ENCODE results near the gene TSC22D2. TPM values are rescaled to one million over a fixed set of nuclear protein-coding genes. Genes with fewer than 3 reads are reported as not detected.

The TSC22D2 gene
- total and polyA plus RNA-seq, 2 donors (not counting 3 experiments of a cell fraction or from before 2014, with no cell fraction given) = 7.6 to 43.9 TPM

GRCh38 chr3:150455341-150455740 is 47.2 kb downstream of the TSC22D2 start:
- Histone ChIP-seq H4K20me1 (replicated peaks; ENCODE audit: control insufficient read depth, extremely low read depth, insufficient read depth, low read length) (peaks cover 3% of the 10 kb centered on the region), H3K4me1 (ENCODE audit: control insufficient read depth, extremely low read depth, insufficient read depth, low read length) (peaks cover 12% of the 10 kb centered on the region), H2AFZ (ENCODE audit: low read depth, low read length) (no peak overlapping the region), H3K27me3 (ENCODE audit: control insufficient read depth in 2 of 2, insufficient read depth in 2 of 2, low read length in 2 of 2) (no peaks in the 10 kb centered on the region), H3K4me3 (replicated peaks in 1 of 3; ENCODE audit: insufficient read depth in 1 of 3, low read depth in 1 of 3, low read length in 3 of 3) (no peak overlapping the region), H3K9me3 (replicated peaks; ENCODE audit: control insufficient read depth, insufficient read depth, low read length) (no peaks in the 10 kb centered on the region), H3K36me3 (ENCODE audit: control insufficient read depth in 2 of 2, extremely low read depth in 1 of 2, insufficient read depth in 2 of 2, low read length in 2 of 2) (peaks cover 7 to 8% of the 10 kb centered on the region in 2 experiments), H3K79me2 (ENCODE audit: control insufficient read depth, insufficient read depth, low read length) (peaks cover 57% of the 10 kb centered on the region), H3K4me2 (ENCODE audit: insufficient read depth, low read length) (no peak overlapping the region), H3K27ac (ENCODE audit: insufficient read depth, low read depth, low read length) (no peak overlapping the region), H3K9me1 (replicated peaks; ENCODE audit: control insufficient read depth, extremely low read depth, insufficient read depth, low read length) (no peaks in the 10 kb centered on the region), H3K9ac (replicated peaks; ENCODE audit: extremely low read depth, insufficient read depth, low read length) (no peak overlapping the region)
- TF ChIP-seq MAX (IDR thresholded peaks at IDR 0.05; ENCODE audit: insufficient read depth, insufficient read length) (no peak), CTCF (IDR thresholded peaks at IDR 0.05; ENCODE audit: extremely low read depth in 1 of 2, insufficient read depth in 1 of 2, low read depth in 1 of 2, low read length in 2 of 2) (no peak), FOS (IDR thresholded peaks at IDR 0.05; ENCODE audit: borderline replicate concordance, insufficient read depth, low read length) (no peak), EZH2 (IDR thresholded peaks at IDR 0.05; ENCODE audit: borderline replicate concordance, low read depth, low read length, severe bottlenecking) (no peak), MYC (IDR thresholded peaks at IDR 0.05; ENCODE audit: low read depth, low read length) (no peak), POLR2A (IDR thresholded peaks at IDR 0.05; ENCODE audit: low read depth, low read length) (no peak), POLR2AphosphoS5 (IDR thresholded peaks at IDR 0.05; ENCODE audit: insufficient read depth, low read depth, low read length) (no peak), GATA2 (IDR thresholded peaks at IDR 0.05; ENCODE audit: insufficient read depth, insufficient read length, low read depth, low read length) (no peak), JUN (IDR thresholded peaks at IDR 0.05; ENCODE audit: borderline replicate concordance, insufficient read depth, insufficient read length, low read depth) (no peak)
- FAIRE-seq = no peak
- ChIA-PET POLR2A (no interaction called here), CTCF (interaction anchor here (0.6 to 1.6 kb wide), 3 partner anchors 14 to 40 kb away, joined by 3 to 4 read pairs (median 4); no protein-coding TSS in a partner anchor)
- dilution Hi-C loops (cut with MboI; ENCODE audit: extremely low pct_ligation_motif_present, low sequenced_read_pairs) = no loop called here
- BruUV-seq (replicated peaks) = no TSS peak
- DNase-seq (ENCODE audit: low read depth, low spot score) = no peak
- intact Hi-C loops (cut with micrococcal nuclease) = no loop called here

Data from endothelial cell of umbilical vein (primary cell).